HG03039 (cell line): Measurements from ENCODE around the gene C11orf24.

Experiments used
- ATAC-seq: cut with Tn5 transposase; IDR thresholded peaks from one replicate; pipeline ENCODE4 v1.9.1; 2021; ENCODE audit warnings: mild to moderate bottlenecking, moderate library complexity; ENCODE audit not compliant: unreplicated experiment

Gene C11orf24

DNA sequence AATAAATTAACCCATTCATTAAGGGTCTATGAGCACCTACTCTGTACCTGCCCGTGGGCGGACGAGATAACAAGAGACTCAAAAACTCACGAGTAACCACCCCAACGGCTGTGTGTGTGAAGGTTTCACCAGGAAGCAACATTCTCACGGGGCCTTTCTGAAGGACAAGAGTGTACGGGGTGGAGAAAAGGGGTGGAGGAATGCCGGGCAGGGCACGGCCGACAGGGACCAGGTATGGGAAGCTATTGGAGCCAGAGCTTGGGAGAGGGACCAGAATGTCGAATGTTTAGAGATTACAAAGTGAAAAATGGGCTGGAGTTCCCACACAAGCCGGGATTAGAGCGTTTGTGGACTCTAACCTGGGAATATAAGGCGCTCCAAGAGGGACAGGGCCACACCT lies 60.2 kb downstream of the C11orf24 start:
- no peak for ATAC-seq
